Heart left ventricle (tissue), 13 donors: ENCODE measurements around the gene KRTAP3-3.

Source experiments
- CTCF ChIP-seq, 12 donors: fragments of 200-600 bp; sonication (generic) in 4 of 12; IDR thresholded peaks; one replicate each; pipeline versions ENCODE4 v1.5.0 to v1.8.0; 2018 to 2022; ENCODE audit warnings: antibody characterized with exemption in 12 of 12, mild to moderate bottlenecking in 5 of 12
- POLR2A ChIP-seq, 2 donors: fragments of 450-650 bp; IDR thresholded peaks; one replicate each; pipeline ENCODE4 v1.6.1; 2017; ENCODE audit warnings: antibody characterized with exemption in 2 of 2, mild to moderate bottlenecking in 2 of 2, moderate library complexity in 2 of 2
- donor health status: ischemic (EF 13 %, LVEDD 7.1; RV severe dilation, severe dysfunction).
- donor health status: DM: no; HTN: yes; CAD: no.
- donor health status: DM: no; HTN: no; CAD: no.
- donor health status: ischemic (EF 25% LVEDD 6.9; RV normal size, moderate dysfunction).
- donor health status: ischemic (EF 25% LVEDD 5.7; RV mildly dilated, moderate dysfunction).
- donor health status: ischemic (EF 35%, LVEDD 5.7; RV mildly dilated, moderate dysfunction).
- donor health status: nonischemic (EF 11% LVEDD 7.7; RV severe dilation, severe dysfunction).
- donor health status: DM: yes; HTN: yes; CAD: no.
- donor health status: PGD.
- donor health status: ischemic (EF 29% LVEDD 5.4; RV normal size, mild dysfunction).
- donor health status: nonischemic (EF 23%, LVEDD 6.1; RV moderate dilation, normal function).

DNA sequence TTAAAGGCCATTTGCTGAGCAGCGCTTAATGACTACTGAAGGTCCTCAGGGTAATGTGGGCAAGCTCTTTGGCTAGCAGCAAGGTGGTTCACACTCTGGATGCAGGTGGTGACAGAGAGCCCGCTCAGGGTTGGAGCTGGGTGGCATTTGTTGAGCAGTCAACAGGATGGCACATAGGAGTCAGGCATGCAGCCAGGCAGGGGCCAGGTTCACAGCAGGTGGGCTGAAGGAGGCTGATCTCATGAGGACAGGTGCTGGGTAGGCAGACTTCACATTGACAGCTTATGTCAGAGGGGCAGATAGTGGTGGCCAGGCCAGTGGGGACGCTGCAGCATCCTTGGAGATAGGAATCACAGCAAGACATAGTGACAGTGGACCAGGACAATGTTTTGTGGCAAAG is 10.4 kb upstream of the KRTAP3-3 start:
- TF ChIP-seq POLR2A (IDR thresholded peaks at IDR 0.05) (no peak), CTCF (IDR thresholded peaks at IDR 0.05) (no peak)
